Naive thymus-derived CD8-positive, alpha-beta T cell (primary cell): Measurements from ENCODE around the gene CAMTA1. TPM values are rescaled to one million over a fixed set of nuclear protein-coding genes. Genes with fewer than 3 reads are reported as not detected.

Source experiments
- ATAC-seq, 2 donors: fragments of 150-1000 bp; cut with Tn5 transposase in 1 of 2; sonication (Bioruptor Pico), chemical (Tn5 transposase) in 1 of 2; 1 replicate in 1 of 2; 2 replicates in 1 of 2; pipeline ENCODE4 v1.10.0; 2021; ENCODE audit warnings: mild to moderate bottlenecking in 2 of 2, moderate library complexity in 2 of 2
- POLR2A ChIA-PET: fragments of 350-600 bp; sonication (Branson Sonifier 250); formaldehyde crosslinking; loops from one replicate; lab custom pipeline; 2021; ENCODE audit warnings: antibody characterized with exemption; lab: Charles Lee
- DNase-seq, 10 donors: peaks; one replicate each; pipeline versions ENCODE4 v3.0.0 to v3.0.0-alpha.2; 2020 to 2022
- H3K27ac Mint-ChIP-seq, 10 donors: one replicate each; pipeline ENCODE4 v1.8.0; 2020 to 2022; ENCODE audit warnings: mild to moderate bottlenecking in 10 of 10, mixed read lengths in 10 of 10, moderate library complexity in 4 of 10, inconsistent platforms in 1 of 10
- H3K27me3 Mint-ChIP-seq, 5 donors: one replicate each; pipeline ENCODE4 v1.8.0; 2021 to 2022; ENCODE audit warnings: mixed read lengths in 5 of 5
- H3K36me3 Mint-ChIP-seq, 3 donors: one replicate each; pipeline ENCODE4 v1.8.0; 2020 to 2022; ENCODE audit warnings: mixed read lengths in 3 of 3, mild to moderate bottlenecking in 2 of 3, inconsistent platforms in 1 of 3
- H3K4me1 Mint-ChIP-seq, 4 donors: one replicate each; pipeline ENCODE4 v1.8.0; 2021 to 2022; ENCODE audit warnings: mixed read lengths in 4 of 4
- H3K4me3 Mint-ChIP-seq, 10 donors: one replicate each; pipeline ENCODE4 v1.8.0; 2020 to 2022; ENCODE audit warnings: mild to moderate bottlenecking in 10 of 10, mixed read lengths in 10 of 10, moderate library complexity in 6 of 10, inconsistent platforms in 1 of 10
- H3K9me3 Mint-ChIP-seq, 9 donors: one replicate each; pipeline ENCODE4 v1.8.0; 2020 to 2022; ENCODE audit warnings: mixed read lengths in 9 of 9, mild to moderate bottlenecking in 3 of 9, inconsistent platforms in 1 of 9, moderate library complexity in 1 of 9
- polyA plus RNA-seq, 3 donors: library from polyadenylated mRNA; unstranded; fragments of 300-500 nt; fragmentation: Illumina TruSeq; gene quantifications; one replicate each; pipeline ENCODE4 v1.2.3, GENCODE V29; 2021
- total RNA-seq, 8 experiments: library from RNA in 2 of 8; stranded (reverse) in 2 of 8; gene quantifications; one replicate each; pipeline ENCODE4 v1.2.3 and lab custom pipeline; 2021 to 2026

CAMTA1 gene
- total and polyA plus RNA-seq, 5 experiments from 2014 or later: 32.6 to 78.3 (median 47.3) TPM

DNA sequence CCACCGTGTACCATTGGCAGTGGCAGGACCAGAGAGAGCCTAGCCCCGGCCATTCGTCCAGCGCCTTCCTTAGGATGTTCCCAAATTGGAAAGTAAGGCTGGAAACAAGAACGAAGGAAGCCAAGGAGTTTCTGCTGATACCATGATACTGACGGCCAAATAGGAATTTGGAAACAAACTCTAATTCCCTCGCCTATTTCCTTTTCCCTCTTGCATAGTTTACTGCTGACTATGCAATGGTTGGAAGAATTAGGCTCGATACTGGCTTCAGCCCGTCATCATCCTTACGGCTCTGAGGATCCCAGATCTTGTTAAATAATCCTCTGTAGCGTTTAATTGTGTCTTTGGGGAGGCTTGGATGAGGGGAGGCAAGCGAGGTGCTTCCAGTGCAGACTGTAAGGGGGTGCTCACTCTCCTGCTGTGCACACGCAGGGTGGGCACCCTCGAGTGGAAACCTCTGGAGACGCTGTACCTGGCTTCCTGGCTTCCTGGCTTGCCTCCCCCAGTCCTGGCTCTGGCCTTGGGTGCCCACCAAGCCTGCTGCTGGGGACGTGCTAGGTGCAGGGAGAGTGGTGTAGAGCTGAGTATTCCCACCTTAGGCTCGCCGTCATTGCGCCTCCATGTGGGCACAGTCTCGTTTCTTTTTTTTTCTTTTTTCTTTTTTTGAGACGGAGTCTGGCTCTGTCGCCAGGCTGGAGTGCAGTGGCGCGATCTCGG, 27.4 kb upstream of the CAMTA1 start:
- Mint-ChIP-seq H3K4me1 (peaks cover 0 to 4% (median 0%) of the 10 kb centered on the region in 4 donors), H3K27ac (no peak overlapping the region), H3K36me3 (no peaks in the 10 kb centered on the region), H3K9me3 (no peaks in the 10 kb centered on the region), H3K4me3 (no peak overlapping the region), H3K27me3 (peaks cover 9 to 19% (median 17%) of the 10 kb centered on the region in 5 donors)
- DNase-seq (no peak), ATAC-seq (no peak)
- POLR2A ChIA-PET: no interaction called here

DNA sequence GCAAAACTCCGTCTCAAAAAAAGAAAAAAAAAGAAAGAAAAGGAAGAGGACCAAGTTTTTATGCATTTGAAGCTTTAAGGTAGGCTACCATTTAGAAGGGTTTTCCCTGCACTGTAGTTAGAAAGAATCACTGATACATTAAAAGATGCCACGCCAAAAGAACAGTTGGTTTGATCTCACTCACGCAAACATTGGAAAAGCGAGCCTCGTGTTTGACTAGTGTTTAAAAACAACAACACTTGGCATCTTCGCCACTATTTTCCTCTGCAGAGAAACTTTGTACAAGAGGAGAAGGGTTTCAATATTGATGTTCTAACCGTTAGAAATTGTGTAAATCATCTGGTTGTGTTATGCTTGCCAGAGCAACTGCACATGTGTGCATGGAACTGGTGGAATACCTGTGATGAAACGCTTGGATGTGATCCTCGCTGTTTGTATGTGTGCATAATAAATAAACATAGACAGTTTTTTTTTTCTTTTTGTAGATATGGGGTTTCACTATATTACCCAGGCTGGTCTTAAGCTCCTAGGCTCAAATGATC, 24.0 kb upstream of the CAMTA1 start:
- no peaks in the 10 kb centered on the region for H3K36me3 Mint-ChIP-seq
- ATAC-seq (no peak), DNase-seq (no peak)
- H3K9me3 Mint-ChIP-seq: no peaks in the 10 kb centered on the region
- no peak overlapping the region for H3K4me3 Mint-ChIP-seq
- H3K4me1 Mint-ChIP-seq: peaks cover 0 to 4% (median 0%) of the 10 kb centered on the region in 4 donors
- no peak overlapping the region for H3K27ac Mint-ChIP-seq
- POLR2A ChIA-PET: no interaction called here
- H3K27me3 Mint-ChIP-seq: peaks cover 0 to 15% (median 10%) of the 10 kb centered on the region in 5 donors

GRCh38 chr1:6762060-6762459, 23.2 kb upstream of the CAMTA1 start:
- Mint-ChIP-seq H3K9me3 (no peaks in the 10 kb centered on the region), H3K27ac (no peak overlapping the region), H3K27me3 (peaks cover 0 to 12% (median 6%) of the 10 kb centered on the region in 5 donors), H3K4me1 (no peaks in the 10 kb centered on the region), H3K4me3 (no peak overlapping the region), H3K36me3 (no peaks in the 10 kb centered on the region)
- DNase-seq: no peak
- POLR2A ChIA-PET: no interaction called here
- no peak for ATAC-seq

DNA sequence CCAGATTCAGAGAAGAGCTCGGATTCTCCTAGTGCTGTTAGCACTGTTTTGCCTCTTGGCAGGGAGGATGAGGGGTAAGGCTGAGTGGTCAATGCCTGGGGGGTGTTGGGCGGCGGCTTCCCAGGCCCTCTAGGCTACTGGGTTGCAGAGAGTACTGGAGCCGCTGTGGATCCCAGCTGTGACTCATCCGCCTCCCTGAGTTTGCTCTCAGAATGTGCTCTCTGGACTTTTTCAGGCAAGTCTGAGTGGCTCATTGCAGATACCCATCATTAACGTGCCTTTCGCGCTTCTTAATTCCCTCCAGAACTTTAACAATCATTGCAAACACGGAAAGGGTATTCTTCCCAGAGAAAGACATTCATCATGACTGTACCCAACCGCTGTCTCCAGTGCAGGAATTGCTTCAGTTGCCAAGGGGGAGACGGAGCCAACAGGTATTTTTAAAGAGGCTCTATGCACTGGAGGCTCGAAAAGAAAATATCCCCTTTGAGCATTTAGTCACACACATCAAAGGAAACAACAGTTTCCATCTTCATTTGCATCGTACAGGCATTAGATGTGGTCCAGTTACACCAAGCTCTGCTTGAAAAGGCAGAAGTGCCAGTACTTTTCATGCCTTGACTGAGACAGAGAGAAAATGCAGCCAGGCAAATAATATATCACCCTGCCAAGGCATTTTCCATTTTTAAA, 14.4 kb upstream of the CAMTA1 start:
- H3K9me3 Mint-ChIP-seq: no peaks in the 10 kb centered on the region
- no peak overlapping the region for H3K27ac Mint-ChIP-seq
- no peaks in the 10 kb centered on the region for H3K4me1 Mint-ChIP-seq
- peaks cover 3 to 32% (median 13%) of the 10 kb centered on the region in 5 donors for H3K27me3 Mint-ChIP-seq
- no peak for DNase-seq
- ATAC-seq: no peak
- POLR2A ChIA-PET: no interaction called here
- no peak overlapping the region for H3K4me3 Mint-ChIP-seq
- peaks cover 0 to 5% (median 0%) of the 10 kb centered on the region in 3 donors for H3K36me3 Mint-ChIP-seq

- Mint-ChIP-seq H3K36me3 (peaks cover 0 to 5% (median 0%) of the 10 kb centered on the region in 3 donors), H3K27me3 (peaks cover 5 to 32% (median 15%) of the 10 kb centered on the region in 5 donors), H3K4me3 (no peak overlapping the region), H3K9me3 (peaks cover 0 to 3% (median 0%) of the 10 kb centered on the region in 9 donors), H3K27ac (no peak overlapping the region), H3K4me1 (no peaks in the 10 kb centered on the region)
- DNase-seq: no peak
- no peak for ATAC-seq
- POLR2A ChIA-PET: no interaction called here
Observed at GRCh38 chr1:6771441-6771769, 13.8 kb upstream of the CAMTA1 start.

- no peak overlapping the region for H3K27ac Mint-ChIP-seq
- DNase-seq (no peak), ATAC-seq (no peak)
- POLR2A ChIA-PET: no interaction called here
- H3K27me3 Mint-ChIP-seq: peaks cover 4 to 35% (median 18%) of the 10 kb centered on the region in 5 donors
- peaks cover 1 to 12% (median 5%) of the 10 kb centered on the region in 4 donors for H3K4me1 Mint-ChIP-seq
- H3K36me3 Mint-ChIP-seq: peaks cover 0 to 5% (median 0%) of the 10 kb centered on the region in 3 donors
- no peak overlapping the region for H3K4me3 Mint-ChIP-seq
- H3K9me3 Mint-ChIP-seq: peaks cover 0 to 3% (median 0%) of the 10 kb centered on the region in 9 donors
Observed at GRCh38 chr1:6774381-6774780, 10.9 kb upstream of the CAMTA1 start.

DNA sequence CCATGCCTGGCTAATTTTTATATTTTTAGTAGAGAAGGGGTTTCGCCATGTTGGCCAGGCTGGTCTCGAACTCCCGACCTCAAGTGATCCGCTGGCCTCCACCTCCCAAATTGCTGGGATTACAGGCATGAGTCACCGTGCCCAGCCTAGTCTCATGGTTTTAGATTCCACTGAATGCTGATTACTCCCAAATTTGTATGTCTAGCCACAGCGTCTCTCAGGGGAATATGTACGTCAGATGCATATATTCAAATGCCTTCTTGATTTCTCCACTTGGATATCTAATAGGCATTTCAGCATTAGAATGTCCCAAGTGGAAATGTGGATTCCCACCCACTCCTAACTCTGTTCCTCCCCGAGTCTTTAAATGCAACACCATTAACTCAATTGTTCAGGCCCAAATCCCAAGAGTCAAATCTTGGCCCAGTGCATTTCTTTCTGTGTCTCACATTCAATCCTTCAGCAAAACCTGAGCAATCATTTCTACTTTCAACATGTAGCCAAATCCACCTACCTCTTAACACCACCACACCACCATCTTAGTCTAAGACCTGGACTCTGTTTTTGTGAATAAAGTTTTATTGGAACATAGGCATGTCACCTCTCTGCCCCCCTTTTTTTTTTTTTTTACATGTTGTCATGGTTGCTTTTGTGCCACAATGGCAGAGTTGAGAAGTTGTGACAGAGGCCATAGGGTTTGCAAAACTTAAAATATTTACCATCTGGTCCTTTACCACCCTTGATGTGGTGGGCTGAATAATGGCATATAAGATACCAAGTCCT, 9.8 kb upstream of the CAMTA1 start:
- Mint-ChIP-seq H3K27me3 (peaks cover 3 to 35% (median 18%) of the 10 kb centered on the region in 5 donors), H3K4me1 (peaks cover 1 to 12% (median 5%) of the 10 kb centered on the region in 4 donors), H3K4me3 (no peak overlapping the region), H3K36me3 (peaks cover 0 to 5% (median 0%) of the 10 kb centered on the region in 3 donors), H3K27ac (no peak overlapping the region), H3K9me3 (peaks cover 0 to 3% (median 0%) of the 10 kb centered on the region in 9 donors)
- DNase-seq: no peak
- POLR2A ChIA-PET: no interaction called here
- no peak for ATAC-seq

GRCh38 chr1:6776389-6776788, 8.9 kb upstream of the CAMTA1 start:
- H3K27ac Mint-ChIP-seq: peak overlapping the region in 1 of 10 donors; percentile 56
- POLR2A ChIA-PET: no interaction called here
- H3K9me3 Mint-ChIP-seq: peaks cover 0 to 3% (median 0%) of the 10 kb centered on the region in 9 donors
- H3K4me3 Mint-ChIP-seq: no peak overlapping the region
- no peak for DNase-seq
- no peak for ATAC-seq
- peaks cover 1 to 12% (median 5%) of the 10 kb centered on the region in 4 donors for H3K4me1 Mint-ChIP-seq
- peaks cover 0 to 5% (median 0%) of the 10 kb centered on the region in 3 donors for H3K36me3 Mint-ChIP-seq
- peaks cover 3 to 27% (median 15%) of the 10 kb centered on the region in 5 donors for H3K27me3 Mint-ChIP-seq

GRCh38 chr1:6776895-6777294, 8.4 kb upstream of the CAMTA1 start:
- Mint-ChIP-seq H3K4me1 (peaks cover 1 to 12% (median 5%) of the 10 kb centered on the region in 4 donors), H3K4me3 (no peak overlapping the region), H3K9me3 (peaks cover 0 to 3% (median 0%) of the 10 kb centered on the region in 9 donors), H3K36me3 (peaks cover 0 to 5% (median 0%) of the 10 kb centered on the region in 3 donors), H3K27me3 (peaks cover 3 to 25% (median 15%) of the 10 kb centered on the region in 5 donors), H3K27ac (no peak overlapping the region)
- POLR2A ChIA-PET: no interaction called here
- no peak for ATAC-seq
- DNase-seq: no peak

- POLR2A ChIA-PET: no interaction called here
- H3K9me3 Mint-ChIP-seq: peaks cover 0 to 3% (median 0%) of the 10 kb centered on the region in 9 donors
- no peak for DNase-seq
- peaks cover 1 to 12% (median 5%) of the 10 kb centered on the region in 4 donors for H3K4me1 Mint-ChIP-seq
- no peak overlapping the region for H3K4me3 Mint-ChIP-seq
- peaks cover 3 to 25% (median 15%) of the 10 kb centered on the region in 5 donors for H3K27me3 Mint-ChIP-seq
- peaks cover 0 to 5% (median 0%) of the 10 kb centered on the region in 3 donors for H3K36me3 Mint-ChIP-seq
- no peak for ATAC-seq
- H3K27ac Mint-ChIP-seq: no peak overlapping the region
Observed at GRCh38 chr1:6777813-6778212, 7.4 kb upstream of the CAMTA1 start.

DNA sequence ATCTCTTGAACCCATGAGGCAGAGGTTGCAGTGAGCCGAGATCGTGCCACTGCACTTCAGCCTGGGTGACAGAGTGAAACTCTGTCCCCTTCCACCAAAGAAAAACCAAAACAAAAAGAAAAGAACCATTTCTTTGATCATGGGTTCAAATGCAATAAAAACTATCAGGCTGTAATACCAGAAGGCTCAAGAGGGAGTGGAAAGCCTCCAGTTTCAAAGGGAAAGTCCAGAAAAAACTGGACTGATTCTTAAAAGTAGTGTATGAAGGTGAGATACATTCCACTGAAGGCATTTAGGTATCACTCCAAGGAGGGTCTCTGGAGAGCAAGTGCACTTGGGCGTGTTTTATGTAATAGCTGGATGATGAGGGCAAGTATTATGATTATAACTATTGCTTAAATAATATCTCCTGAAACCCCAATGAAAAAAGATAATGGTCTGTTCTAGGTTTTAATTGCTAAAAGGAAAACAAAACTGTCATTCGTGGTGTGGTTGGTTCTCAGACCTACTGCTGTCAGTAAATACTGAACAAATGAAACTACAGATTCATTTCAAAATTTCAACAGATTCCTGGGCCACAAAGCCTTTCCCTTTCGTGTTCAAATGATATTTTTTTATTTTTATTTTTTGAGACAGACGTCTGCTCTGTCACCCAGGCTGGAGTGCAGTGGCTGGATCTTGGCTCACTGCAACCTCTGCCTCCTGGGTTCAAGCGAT, 6.0 kb upstream of the CAMTA1 start:
- Mint-ChIP-seq H3K36me3 (peaks cover 0 to under 1% (median 0%) of the 10 kb centered on the region in 3 donors), H3K9me3 (peaks cover 0 to 3% (median 0%) of the 10 kb centered on the region in 9 donors), H3K4me1 (peaks cover 4 to 21% (median 14%) of the 10 kb centered on the region in 4 donors), H3K4me3 (no peak overlapping the region), H3K27ac (no peak overlapping the region), H3K27me3 (peaks cover 3 to 15% (median 10%) of the 10 kb centered on the region in 5 donors)
- POLR2A ChIA-PET: no interaction called here
- no peak for ATAC-seq
- DNase-seq: no peak

- no peak for DNase-seq
- H3K27ac Mint-ChIP-seq: no peak overlapping the region
- POLR2A ChIA-PET: no interaction called here
Observed at GRCh38 chr1:6782151-6782550, 3.1 kb upstream of the CAMTA1 start.

More at GRCh38 chr1:6782151-6782550, 3.1 kb upstream of the CAMTA1 start:
- peaks cover 0 to 7% (median 2%) of the 10 kb centered on the region in 5 donors for H3K27me3 Mint-ChIP-seq
- H3K4me1 Mint-ChIP-seq: peaks cover 9 to 26% (median 21%) of the 10 kb centered on the region in 4 donors
- H3K4me3 Mint-ChIP-seq: peak overlapping the region in 1 of 10 donors; percentile 18
- ATAC-seq: no peak
- H3K36me3 Mint-ChIP-seq: no peaks in the 10 kb centered on the region
- no peaks in the 10 kb centered on the region for H3K9me3 Mint-ChIP-seq
